Measurements from ENCODE around the gene CREB1. TPM values are rescaled to one million over a fixed set of nuclear protein-coding genes. Genes with fewer than 3 reads are reported as not detected.
A peak's percentile ranks its signal among the peaks of the same experiment; 100 is the strongest.
"Not testable (repeated sequence)": the region's sequence is repeated elsewhere in the genome, so short reads cannot be mapped to it uniquely, and the experiment has no call there.

Gene CREB1
- 109 TPM for total RNA-seq

GRCh38 chr2:207529330-207530159, at the start of gene CREB1:
TSS of gene CREB1 (plus strand) at chr2:207529962. CDS start at chr2:207555636, 25,674 bp downstream.
- peak; percentile 98 for DNase-seq (ENCODE audit: low spot score in 2 of 2)
- no peak for FAIRE-seq

- no peak for DNase-seq (ENCODE audit: low spot score in 2 of 2)
- FAIRE-seq, result no peak
Measured at GRCh38 chr2:207480521-207481040, 49.2 kb upstream of the CREB1 start.

DNA sequence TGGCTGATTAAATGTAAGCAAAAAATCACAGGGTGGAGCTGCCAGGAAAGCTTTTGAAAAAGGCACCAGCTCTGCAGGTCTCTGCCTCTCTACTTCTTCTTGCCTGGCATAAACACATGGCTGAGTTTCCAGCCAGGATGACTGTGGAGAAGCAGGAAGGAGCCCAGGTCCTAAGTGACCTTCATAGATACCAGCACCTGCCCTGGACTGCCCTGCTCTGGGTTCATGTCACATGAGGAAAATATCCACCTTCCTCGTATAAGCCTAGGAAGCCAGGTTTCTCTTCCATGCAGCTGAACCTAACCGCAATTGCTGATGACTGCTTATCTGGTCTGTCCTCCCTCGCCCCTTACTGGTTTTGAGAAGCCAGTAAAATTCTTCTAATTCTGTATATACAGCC, 47.8 kb upstream of the CREB1 start:
- DNase-seq (ENCODE audit: low spot score in 2 of 2) (no peak), FAIRE-seq (no peak)

DNA sequence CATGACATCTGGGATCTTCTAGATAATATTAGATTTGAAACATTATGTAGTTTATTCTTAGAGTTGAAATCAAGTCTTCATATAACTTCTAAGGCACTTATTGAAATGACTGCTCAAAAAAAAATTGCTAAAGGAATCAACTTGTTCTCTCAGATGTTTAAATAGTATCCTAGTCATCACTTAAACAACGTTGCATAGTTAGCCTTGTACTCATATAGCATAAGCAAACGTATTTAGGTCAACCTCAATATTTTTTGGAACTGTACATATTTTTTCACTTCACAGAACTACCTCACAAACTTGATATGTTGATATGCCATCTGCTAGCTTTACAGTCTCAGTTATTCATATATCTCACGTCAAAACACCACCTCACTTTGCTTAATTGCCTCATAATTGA, 47.1 kb upstream of the CREB1 start:
- FAIRE-seq (no peak), DNase-seq (ENCODE audit: low spot score in 2 of 2) (no peak)

- no peak for DNase-seq (ENCODE audit: low spot score in 2 of 2)
- no peak for FAIRE-seq
Measured at GRCh38 chr2:207483066-207483465, 46.7 kb upstream of the CREB1 start.

- no peak for DNase-seq (ENCODE audit: low spot score in 2 of 2)
- FAIRE-seq, result no peak
Measured at GRCh38 chr2:207483477-207483876, 46.3 kb upstream of the CREB1 start.

DNA sequence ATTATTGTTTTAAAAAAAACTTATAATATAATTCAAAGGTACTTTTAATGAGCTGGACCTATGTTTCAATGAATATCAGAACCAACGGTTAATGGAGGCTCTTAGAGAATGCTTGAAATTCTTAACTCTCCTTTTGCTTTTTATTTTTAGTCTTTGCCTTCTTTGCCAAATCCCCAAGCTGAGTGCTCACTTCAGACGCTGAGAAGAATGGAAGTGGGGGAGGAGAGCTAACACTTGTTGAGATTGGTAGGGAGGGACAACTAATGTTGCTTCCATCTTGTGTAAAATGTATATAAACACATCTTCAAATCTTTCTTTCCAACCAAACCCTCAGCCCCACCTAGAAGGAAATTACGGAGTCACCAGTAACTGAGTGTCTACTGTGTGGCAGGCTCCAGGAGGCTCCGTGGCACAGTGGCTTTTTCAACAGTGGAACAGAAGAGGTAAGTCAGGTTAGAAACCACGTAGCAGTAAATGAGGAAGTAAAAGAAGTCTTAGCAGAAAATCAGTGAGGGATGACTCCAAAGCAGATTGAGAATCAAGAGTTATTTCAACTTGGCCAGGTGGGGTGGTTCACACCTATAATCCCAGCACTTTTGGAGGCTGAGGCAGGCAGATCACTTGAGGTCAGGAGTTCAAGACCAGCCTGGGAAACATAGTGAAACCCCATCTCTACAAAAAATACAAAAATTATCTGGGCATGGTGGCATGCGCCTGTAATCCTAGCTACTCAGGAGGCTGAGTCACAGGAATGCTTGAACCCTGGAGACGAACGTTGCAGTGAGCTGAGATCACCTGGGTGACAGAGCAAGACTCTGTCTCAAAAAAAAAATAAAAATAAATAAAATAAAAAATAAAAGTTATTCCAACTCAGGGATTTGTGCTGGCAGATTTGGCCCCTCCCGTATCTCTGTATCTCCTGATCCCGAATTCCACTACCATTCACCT, 45.0 kb upstream of the CREB1 start:
- DNase-seq (ENCODE audit: low spot score in 2 of 2) (no peak), FAIRE-seq (no peak)

DNA sequence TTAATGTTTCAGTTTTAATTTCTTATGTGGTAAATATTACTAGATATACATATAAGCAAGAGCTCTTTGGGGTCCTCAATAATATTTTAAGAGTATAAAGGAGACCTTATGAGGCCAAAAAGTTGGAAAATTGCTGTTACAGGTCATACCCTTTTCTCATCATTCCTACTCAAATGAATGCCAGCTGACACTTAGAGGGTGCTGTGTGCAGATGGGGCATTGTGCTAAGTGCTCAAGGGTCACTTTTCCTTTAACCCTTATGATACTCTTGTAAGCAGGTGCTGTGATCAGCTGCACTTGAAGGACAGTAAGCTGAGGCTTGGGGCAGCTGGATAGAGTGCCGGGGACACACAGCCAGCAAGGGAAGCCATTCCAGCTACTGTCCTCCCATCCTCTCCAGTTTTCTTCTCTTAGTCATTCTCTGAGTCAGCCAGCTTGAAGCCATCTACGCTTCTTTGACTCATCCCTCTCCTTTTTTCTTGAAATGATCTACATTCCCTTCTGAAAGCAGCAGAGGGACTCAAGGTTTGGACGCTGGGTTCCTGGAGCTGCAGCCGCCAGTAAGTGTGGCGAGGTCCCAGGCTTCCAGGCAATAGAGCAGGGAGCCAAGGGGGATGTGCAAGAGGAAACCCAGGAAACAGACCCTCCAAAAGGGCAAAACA, 42.0 kb upstream of the CREB1 start:
- no peak for FAIRE-seq
- peak in 1 of 2 donors; percentile 30 for DNase-seq (ENCODE audit: low spot score in 2 of 2)

DNA sequence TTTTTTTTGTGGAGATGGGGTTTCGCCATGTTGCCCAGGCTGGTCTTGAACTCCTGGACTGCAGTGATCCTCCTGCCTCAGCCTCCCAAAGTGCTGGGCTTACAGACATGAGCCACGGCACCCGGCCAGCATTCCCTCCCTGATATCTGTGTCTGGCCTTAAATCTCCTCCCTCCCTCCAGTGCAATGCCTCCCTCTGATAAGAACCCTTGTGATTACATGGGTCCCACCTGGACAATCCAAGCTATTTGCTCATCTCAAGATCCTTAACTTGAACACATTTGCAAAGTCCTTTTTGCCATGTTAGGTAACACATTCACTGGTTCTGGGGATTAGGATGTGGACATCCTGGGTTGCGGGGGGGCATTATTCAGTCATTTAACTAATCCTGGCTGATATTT, 40.5 kb upstream of the CREB1 start:
- DNase-seq (ENCODE audit: low spot score in 2 of 2) (no peak), FAIRE-seq (no peak)

GRCh38 chr2:207490441-207490840, 39.3 kb upstream of the CREB1 start:
- no peak for FAIRE-seq
- DNase-seq (ENCODE audit: low spot score in 2 of 2), result no peak

DNA sequence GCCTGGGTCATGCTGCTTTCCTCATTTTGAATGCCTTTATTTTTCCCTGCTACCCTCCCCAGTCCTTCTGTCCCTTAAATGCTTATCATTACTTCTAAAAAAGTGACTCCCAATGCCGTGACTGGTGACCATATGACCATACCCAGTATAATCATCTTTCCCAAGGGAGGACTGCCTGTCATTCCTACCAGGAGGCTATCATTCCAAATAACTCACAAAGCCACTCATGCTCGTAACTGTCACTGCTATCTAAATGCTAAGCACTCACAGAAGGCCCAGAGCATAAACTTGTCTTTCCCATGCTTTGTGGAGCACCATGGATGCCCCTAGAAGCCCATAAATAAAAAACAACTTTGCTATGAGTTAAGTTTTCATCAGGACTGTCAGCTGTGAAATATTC, 38.7 kb upstream of the CREB1 start:
- no peak for FAIRE-seq
- DNase-seq (ENCODE audit: low spot score in 2 of 2), result no peak

DNA sequence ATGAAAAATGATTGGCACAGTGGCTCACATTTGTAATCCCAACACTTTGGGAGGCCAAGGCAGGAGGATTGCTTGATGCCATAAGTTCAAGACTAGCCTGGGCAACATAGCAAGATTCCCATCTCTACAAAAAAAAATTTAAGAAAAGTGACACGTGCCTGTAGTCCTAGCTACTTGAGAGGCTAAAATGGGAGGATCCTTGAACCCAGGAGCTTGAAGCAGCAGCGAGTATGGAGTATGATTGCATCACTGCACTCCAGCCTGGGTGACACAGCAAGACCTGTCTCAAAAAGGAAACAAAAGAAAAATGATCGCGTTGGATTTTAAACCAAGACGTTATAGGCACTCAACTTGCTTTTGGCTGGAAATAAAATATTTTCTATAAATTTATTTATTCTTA, 37.8 kb upstream of the CREB1 start:
- no peak for FAIRE-seq

GRCh38 chr2:207492461-207492860, 37.3 kb upstream of the CREB1 start:
- FAIRE-seq, result no peak

More for the DNA sequence above, 37.8 kb upstream of the CREB1 start:
- no peak for DNase-seq (ENCODE audit: low spot score in 2 of 2)

GRCh38 chr2:207494137-207494536, 35.6 kb upstream of the CREB1 start:
- no peak for DNase-seq (ENCODE audit: low spot score in 2 of 2)
- no peak for FAIRE-seq

More at GRCh38 chr2:207492461-207492860, 37.3 kb upstream of the CREB1 start:
- DNase-seq (ENCODE audit: low spot score in 2 of 2), result no peak

GRCh38 chr2:207496936-207497335, 32.8 kb upstream of the CREB1 start:
- DNase-seq (ENCODE audit: low spot score in 2 of 2); FAIRE-seq: not testable (repeated sequence)

DNA sequence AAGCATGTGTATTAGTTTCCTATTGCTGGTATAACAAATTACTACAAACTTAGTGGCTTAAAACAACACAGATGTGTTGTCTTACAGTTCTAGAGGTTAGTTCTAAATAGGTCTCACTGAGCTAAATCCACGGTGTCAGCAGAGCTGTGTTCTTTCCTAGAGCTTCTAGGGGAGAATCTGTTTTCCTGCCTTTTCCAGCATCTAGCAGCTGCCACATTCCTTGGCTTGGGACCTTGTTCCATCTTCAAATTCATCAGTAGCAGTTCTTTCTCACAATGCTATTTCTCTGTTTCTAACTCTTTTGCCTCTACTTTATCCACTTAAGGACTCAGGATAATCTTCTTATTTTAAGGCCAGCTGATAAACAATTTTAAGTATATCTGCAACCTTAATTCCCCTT, 32.2 kb upstream of the CREB1 start:
- no peak for FAIRE-seq
- DNase-seq (ENCODE audit: low spot score in 2 of 2), result no peak

DNA sequence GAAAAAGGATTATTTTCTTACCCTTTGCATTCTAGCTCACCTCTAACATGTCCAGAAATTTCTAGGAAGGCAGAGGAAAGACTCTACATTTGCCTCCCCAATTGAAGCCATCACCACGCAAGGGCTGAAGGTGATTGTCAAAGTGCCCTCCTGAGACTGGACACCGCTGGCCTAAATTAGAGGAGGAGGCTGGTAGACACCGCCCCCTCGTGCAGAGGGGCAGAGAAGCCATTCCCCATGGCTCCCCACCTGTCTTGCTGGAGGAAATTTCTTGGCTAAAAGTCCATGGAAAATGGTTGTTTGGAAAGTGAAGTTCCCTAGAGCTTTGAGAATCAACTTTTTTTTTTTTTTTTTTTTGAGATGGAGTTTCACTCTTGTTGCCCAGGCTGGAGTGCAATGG, 31.3 kb upstream of the CREB1 start:
- DNase-seq (ENCODE audit: low spot score in 2 of 2) (no peak), FAIRE-seq (no peak)

DNA sequence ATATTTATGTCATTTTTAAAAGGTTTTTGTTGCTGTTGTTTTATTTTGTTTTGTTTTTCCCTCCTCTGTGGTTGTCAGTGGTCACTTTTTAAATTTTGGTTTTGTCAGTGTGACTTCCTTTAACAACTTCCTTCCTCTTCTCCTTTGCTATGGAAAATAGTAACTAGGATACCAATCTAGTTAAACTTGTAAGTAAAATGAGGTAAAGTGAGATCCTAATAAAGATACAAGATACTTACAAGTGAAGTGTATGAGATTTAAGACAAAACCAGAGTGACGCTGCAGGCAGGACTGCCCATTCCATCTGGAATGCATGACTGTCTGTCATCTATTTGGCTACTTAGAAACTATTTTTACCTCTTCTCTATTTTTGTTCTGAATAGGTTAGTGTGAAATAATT, 30.6 kb upstream of the CREB1 start:
- DNase-seq (ENCODE audit: low spot score in 2 of 2) (no peak), FAIRE-seq (no peak)

DNA sequence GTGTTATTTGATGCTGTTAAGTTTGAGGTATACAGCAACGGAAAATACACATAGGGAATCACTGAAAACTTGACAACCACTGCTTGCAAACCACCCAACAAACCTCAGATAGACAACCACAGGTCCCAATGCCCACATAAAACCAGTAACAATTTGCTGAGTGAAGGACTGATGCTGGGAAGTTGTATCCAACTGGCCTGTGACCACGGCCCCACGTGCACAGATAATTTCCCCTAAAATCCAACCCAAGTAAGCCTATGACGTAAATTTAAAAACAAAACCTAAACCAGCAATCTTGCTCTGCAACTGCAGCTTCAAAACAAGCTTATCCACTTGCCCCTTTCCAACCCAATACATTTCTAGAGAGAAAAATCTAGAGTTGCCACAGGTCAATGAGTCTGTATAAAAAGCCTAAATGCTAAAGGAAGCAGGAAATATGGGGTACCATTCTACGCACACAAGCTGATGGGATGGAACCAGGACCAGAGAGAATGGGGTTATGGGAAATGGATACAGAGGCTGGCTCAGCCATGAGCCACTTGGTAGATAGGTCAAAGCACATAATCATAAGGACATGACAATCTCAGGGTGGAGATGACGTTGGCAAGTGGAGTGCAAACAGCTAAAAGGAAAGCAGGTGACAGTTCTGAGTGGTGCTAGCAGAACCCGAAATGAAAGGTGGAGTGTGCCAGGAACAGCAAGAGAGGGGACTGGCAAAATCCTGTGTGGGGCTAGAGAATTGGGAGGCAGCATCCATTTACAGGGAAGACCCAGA, 27.8 kb upstream of the CREB1 start:
- FAIRE-seq, result no peak
- no peak for DNase-seq (ENCODE audit: low spot score in 2 of 2)

Measured in frontal cortex (tissue), 4 donors.